HG03575 (cell line): ENCODE measurements around the gene LTB4R2.
"Not testable (repeated sequence)": the region's sequence is repeated elsewhere in the genome, so short reads cannot be mapped to it uniquely, and the experiment has no call there.

ENCODE experiments used
- ATAC-seq: cut with Tn5 transposase; IDR thresholded peaks from one replicate; pipeline ENCODE4 v1.9.1; 2021; ENCODE audit not compliant: unreplicated experiment, insufficient number of reproducible peaks, low FRiP score; ENCODE audit errors: extremely low read depth

Gene LTB4R2

GRCh38 chr14:24332268-24332993, 22.5 kb downstream of the LTB4R2 start:
- peak; percentile 70 for ATAC-seq

DNA sequence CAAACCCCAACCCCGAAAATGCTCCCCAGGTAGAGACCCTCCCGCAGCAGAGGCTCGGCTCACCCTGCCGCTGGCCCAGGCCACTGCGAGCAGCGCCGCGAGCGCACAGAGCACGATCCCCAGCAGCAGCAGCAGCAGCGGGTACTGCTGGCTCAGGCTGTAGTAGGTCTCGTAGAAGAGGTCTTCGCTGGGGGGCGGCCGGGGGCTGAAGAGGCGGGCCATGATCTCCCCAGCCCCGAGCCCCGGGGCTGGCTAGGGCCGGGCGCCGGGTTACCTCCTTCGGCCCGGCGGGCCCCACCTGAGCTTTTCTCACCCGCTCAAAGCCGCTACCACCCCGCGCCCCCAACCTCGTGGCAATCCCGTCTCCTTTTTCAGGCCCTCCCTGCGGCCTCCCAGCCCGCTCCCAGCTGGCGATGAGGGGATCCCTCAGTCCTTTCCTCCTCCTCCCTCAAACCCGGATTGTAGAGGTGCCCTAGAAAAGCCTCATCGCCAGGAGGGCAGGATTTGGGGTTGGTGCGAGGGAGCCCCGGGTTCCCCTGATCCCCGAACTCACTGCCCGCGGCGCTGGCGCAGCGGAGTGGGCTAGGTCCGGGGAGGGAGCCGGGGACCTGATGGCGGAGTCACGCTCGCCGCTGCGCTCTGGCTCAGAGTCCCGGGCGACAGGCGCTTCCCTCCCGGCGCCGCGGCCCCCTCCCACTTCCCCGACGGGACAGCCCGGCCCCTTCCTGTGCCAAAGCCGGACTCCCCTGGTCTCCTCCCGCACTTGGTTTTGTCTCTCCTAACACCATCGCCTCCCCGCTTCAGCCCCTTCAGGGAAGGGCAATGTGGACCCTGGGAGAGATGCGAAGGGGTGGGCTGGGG, 24.7 kb downstream of the LTB4R2 start, which contains the start of gene ADCY4:
Gene ADCY4 (minus strand): TSS at position 641 of the 861 bp plus-strand sequence. CDS start 419 bp downstream, at position 222.
- ATAC-seq = no peak

GRCh38 chr14:24335461-24336171, 25.7 kb downstream of the LTB4R2 start:
- no peak for ATAC-seq

DNA sequence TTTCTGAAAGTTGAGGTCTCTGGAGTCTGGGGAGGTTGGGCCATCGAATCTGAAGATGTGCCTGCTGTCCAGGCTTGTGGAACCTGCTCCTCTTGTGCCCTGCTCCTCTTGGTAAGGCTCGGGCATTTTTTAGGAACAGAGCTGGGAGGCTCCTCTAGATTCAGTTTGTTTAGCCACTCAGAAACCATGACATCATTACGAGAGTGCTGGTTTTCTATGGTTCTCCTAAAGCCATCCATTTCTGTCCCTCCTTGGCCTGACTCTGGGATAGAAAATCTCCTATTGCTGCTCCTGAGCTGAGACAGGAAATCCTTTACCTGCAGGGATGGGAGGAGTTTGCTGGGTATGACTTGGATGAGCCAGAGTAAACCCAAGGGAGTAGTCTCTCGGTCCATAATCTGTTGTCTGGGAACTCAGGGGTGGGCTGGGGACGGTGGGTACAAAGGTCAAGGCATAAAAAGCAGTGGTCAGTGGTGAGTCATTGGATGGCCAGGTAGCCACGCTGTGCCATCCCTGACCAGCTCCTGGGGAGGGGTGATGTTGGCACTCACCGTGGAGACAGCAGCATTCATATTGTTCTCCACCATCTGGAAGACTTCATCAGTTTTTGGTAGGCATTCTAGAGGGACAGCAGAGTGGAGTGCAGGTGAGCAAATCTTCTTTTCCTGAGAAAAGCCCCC, 27.3 kb downstream of the LTB4R2 start:
- no peak for ATAC-seq

DNA sequence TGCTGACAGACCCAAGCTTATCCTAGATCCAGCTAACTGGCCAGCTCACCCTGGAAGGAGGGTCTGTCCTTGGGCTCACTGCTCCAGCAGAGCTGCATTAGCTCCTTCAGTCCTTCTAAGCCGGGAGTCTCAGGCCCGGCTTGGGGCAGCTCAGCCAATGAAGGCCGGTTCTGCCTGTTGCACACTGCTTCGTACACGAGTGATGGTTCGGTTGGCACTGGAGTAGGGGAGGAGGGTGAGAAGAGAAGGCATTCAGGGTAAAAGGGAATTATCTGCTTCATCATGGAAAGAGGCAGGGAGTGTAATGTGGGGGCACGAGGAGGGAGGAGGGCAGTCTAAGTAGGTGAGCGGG, 27.9 kb downstream of the LTB4R2 start:
- ATAC-seq = no peak

GRCh38 chr14:24338843-24339242, 28.9 kb downstream of the LTB4R2 start:
- ATAC-seq = no peak

- no peak for ATAC-seq
These were observed 29.6 kb downstream of the LTB4R2 start, which contains the start of gene RIPK3 for GRCh38 chr14:24339284-24340151. TSS of gene RIPK3 (minus strand) at chr14:24339991. CDS start at chr14:24339826, 165 bp downstream.

DNA sequence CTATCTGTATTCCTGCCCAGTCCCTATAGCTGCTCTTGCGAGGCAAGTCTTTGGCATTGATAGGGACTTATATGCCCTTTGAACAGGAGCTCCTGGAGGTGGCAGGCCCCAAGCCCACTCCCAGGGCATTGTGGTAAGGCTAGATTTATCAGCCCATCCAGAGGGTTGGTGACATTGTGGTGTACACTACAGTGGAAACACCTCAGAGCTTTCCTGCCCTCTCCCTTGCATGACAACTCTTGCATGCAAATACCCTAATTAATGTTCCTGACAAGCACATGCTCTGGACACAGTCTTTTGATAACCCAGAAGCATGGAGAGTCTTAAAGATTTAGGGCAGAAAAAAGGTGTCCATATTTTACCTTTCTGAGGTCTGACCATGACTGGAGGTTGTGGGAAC, 30.7 kb downstream of the LTB4R2 start:
- no peak for ATAC-seq

GRCh38 chr14:24342889-24343288, 32.9 kb downstream of the LTB4R2 start:
- ATAC-seq = no peak

DNA sequence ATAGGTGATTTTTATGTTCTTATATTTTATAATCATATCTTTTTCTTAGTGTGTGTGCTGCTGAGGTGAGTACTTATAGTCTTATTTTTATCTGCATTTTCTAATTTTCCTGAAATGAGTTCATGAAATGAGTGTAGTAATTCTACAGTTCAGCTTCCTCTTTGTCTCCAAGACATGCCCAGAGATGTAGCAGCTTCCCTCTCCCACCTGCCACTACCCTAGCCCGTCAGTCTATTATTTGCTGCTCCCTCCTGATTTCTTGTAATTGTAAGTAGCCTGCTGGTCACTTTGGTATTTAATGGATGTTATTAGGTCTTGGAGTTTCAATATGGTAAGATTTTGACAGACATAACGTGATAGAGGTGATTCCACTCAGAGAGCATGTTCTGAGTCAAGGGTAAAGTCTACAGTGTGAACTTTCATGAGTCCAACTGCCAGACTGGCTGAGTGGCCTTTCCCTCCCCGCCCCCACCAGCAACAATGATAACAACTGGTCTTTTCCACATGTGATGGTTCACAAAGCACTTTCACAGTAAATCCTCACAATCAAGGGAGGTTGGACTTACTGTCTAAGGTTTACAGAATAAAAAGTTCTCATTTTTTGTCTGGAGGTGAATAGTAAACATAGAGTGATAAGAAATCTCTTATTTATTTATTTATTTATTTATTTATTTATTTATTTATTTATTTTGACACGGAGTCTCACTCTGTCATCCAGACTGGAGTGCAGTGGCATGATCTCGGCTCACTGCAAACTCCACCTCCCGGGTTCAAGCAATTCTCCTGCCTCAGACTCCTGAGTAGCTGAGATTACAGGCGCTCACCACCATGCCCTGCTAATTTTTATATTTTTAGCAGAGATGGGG, 34.1 kb downstream of the LTB4R2 start:
- no peak for ATAC-seq

- ATAC-seq = no peak
These were observed 37.2 kb downstream of the LTB4R2 start for GRCh38 chr14:24347134-24347533.

GRCh38 chr14:24348186-24348585, 38.2 kb downstream of the LTB4R2 start:
- ATAC-seq = no peak

DNA sequence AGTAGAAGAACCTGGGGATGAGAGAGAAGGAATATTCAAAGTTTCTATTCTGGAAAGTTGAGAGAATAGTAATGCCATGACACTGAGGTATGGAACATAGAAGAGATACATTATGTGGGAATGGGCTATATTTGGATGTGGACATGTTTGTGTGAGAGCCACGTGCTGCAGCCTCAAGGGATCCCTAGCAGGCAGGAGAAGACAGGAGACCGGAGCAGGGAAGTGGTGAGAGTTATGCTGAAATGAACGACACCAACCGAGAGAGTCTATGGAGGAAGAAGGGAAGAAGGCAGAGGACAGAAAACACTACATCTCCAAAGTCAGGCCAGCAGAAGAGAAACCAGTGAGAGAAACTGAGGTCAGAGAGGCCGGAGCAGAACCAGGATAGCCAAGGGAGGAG, 39.8 kb downstream of the LTB4R2 start:
- no peak for ATAC-seq

DNA sequence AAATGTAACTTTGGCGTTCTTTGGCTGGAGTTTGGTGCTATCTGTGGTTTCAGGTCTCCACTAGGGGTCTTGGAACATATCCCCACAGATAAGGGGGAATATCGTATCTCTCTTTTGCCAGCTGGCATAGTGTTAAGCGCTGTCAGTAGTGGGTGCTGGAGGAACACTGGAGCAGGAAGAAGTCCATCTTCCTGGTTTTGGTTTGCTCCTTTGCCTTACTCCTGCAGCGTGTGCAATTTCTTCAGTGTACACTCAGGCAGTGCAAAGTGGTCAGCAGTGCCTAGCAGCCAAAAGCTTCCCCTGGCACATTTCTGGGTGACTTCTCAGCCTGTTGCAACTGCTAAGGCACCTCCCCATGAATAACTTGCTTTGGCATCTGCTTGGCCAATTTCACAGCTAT, 41.6 kb downstream of the LTB4R2 start:
- no peak for ATAC-seq

- ATAC-seq = no peak
These were observed 43.9 kb downstream of the LTB4R2 start for GRCh38 chr14:24353559-24354481.

GRCh38 chr14:24354482-24354825, 44.5 kb downstream of the LTB4R2 start:
- ATAC-seq = not testable (repeated sequence)
